Measurements from ENCODE around the gene AP2S1.
"Not testable (repeated sequence)": the region's sequence is repeated elsewhere in the genome, so short reads cannot be mapped to it uniquely, and the experiment has no call there.

The AP2S1 gene

GRCh38 chr19:46866407-46867136 is 15.9 kb upstream of the AP2S1 start:
- DNase-seq: peak; percentile 45

- peak; percentile 35 for DNase-seq
Observed at GRCh38 chr19:46863818-46864629, 13.4 kb upstream of the AP2S1 start.

- peak; percentile 40 for DNase-seq
Observed at GRCh38 chr19:46862974-46863632, 12.5 kb upstream of the AP2S1 start.

GRCh38 chr19:46862503-46862834 is 11.8 kb upstream of the AP2S1 start:
- no peak for DNase-seq

- peak; percentile 46 for DNase-seq
Observed at GRCh38 chr19:46861691-46862502, 11.3 kb upstream of the AP2S1 start.

- DNase-seq: no peak
Observed at GRCh38 chr19:46860846-46861690, 10.4 kb upstream of the AP2S1 start, which contains the start of gene ARHGAP35. Gene ARHGAP35, plus strand, starts transcription at chr19:46860997. Its CDS starts 57,679 bp downstream, at chr19:46918676.

- peak; percentile 100 for DNase-seq
Observed at GRCh38 chr19:46860125-46860845, 9.6 kb upstream of the AP2S1 start.

- peak; percentile 96 for DNase-seq
Observed at GRCh38 chr19:46859637-46860124, 9.0 kb upstream of the AP2S1 start.

- DNase-seq: peak; percentile 97
Observed at GRCh38 chr19:46856062-46857022, 5.7 kb upstream of the AP2S1 start.

- DNase-seq: not testable (repeated sequence)
Observed at GRCh38 chr19:46854698-46855097, 4.1 kb upstream of the AP2S1 start.

GRCh38 chr19:46852830-46853229 is 2.2 kb upstream of the AP2S1 start:
- DNase-seq: no peak

GRCh38 chr19:46849610-46850009 is 1.0 kb downstream of the AP2S1 start:
- DNase-seq: no peak

- no peak for DNase-seq
Observed at GRCh38 chr19:46848389-46848788, 2.3 kb downstream of the AP2S1 start.

GRCh38 chr19:46847528-46847927 is 3.1 kb downstream of the AP2S1 start:
- DNase-seq: no peak

GRCh38 chr19:46845959-46846459 is 4.6 kb downstream of the AP2S1 start:
- DNase-seq: no peak

GRCh38 chr19:46844067-46844489 is 6.6 kb downstream of the AP2S1 start:
- DNase-seq: no peak

- DNase-seq: no peak
Observed at GRCh38 chr19:46842791-46843190, 7.9 kb downstream of the AP2S1 start.

GRCh38 chr19:46841458-46842083 is 9.1 kb downstream of the AP2S1 start:
- no peak for DNase-seq

- DNase-seq: peak; percentile 84
Observed at GRCh38 chr19:46840498-46840942, 10.1 kb downstream of the AP2S1 start.

Measured in NCI-H82 (cell line).